Measurements from ENCODE around the gene GPR55.

DNA sequence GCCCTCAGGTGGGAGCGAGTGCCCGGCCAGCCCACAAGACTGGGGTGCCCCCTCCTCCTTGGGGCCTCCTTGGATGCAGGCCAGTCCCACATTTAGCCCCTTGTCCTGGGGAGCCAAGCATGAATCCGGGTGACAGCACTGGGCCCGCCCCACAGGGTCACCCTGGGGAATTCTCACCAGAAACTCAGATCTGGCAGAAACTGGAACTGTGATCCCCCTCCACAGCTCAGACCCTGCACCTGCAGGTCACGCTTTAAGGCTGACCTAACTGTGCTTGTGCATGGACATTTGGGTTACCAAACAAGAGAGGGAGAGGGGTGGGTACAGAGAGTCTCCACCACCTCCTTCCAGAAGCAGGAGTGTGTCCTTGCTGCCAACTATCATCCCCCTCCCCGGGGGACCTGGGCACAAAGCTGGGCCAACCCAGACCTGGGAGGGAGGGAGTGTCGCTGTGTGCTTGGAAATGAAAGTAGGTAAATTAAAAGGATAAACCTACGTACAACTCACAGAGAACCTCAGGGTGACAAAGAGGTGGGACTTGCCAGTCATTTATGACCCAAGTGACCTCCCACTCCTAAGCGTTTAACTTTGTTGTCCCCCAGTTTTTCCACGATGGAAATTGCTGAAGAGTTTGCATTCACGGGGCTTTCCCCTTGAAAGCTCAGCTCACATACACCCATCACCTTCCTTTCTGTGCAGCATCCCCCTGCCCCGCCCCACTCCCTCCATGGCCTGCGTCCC, 51.2 kb downstream of the GPR55 start:
- TF ChIP-seq EP300 (conservative IDR thresholded peaks at IDR 0.05; ENCODE audit: poor library complexity, severe bottlenecking) (no peak), CTCF (IDR thresholded peaks at IDR 0.05; ENCODE audit: poor library complexity, severe bottlenecking) (no peak), REST (IDR thresholded peaks at IDR 0.05; ENCODE audit: borderline replicate concordance) (no peak)

Measured in neural cell (in vitro differentiated cells).